ENCODE data around the gene SPSB3. TPM values are rescaled to one million over a fixed set of nuclear protein-coding genes. Genes with fewer than 3 reads are reported as not detected.
"Not testable (repeated sequence)": the region's sequence is repeated elsewhere in the genome, so short reads cannot be mapped to it uniquely, and the experiment has no call there.

The SPSB3 gene
- polyA plus RNA-seq, 2 donors = 69.1 to 126 TPM

GRCh38 chr16:1799263-1799662 is 16.9 kb upstream of the SPSB3 start:
- 75 to 81% methylated on average over 5 of the region's 5 CpGs for WGBS, 2 donors
- not testable (repeated sequence) for H3K4me1 ChIP-seq (ENCODE audit: control insufficient read depth in 2 of 2, insufficient read depth in 2 of 2, low read length in 1 of 2); H3K4me3 ChIP-seq (ENCODE audit: low read depth in 1 of 2, low read length in 2 of 2); H3K9me3 ChIP-seq (ENCODE audit: control insufficient read depth in 2 of 2, insufficient read depth in 1 of 2, low read depth in 1 of 2, low read length in 1 of 2); H3K27ac ChIP-seq (ENCODE audit: low read depth in 2 of 2, low read length in 1 of 2); H3K27me3 ChIP-seq (ENCODE audit: control insufficient read depth in 1 of 2, insufficient read depth in 2 of 2, low read length in 2 of 2); H3K36me3 ChIP-seq (ENCODE audit: control insufficient read depth in 2 of 2, insufficient read depth in 2 of 2, low read length in 1 of 2)

- Histone ChIP-seq H3K27ac (ENCODE audit: low read depth in 2 of 2, low read length in 1 of 2) (no peak overlapping the region), H3K4me1 (ENCODE audit: control insufficient read depth in 2 of 2, insufficient read depth in 2 of 2, low read length in 1 of 2) (no peaks in the 10 kb centered on the region), H3K27me3 (ENCODE audit: control insufficient read depth in 1 of 2, insufficient read depth in 2 of 2, low read length in 2 of 2) (no peaks in the 10 kb centered on the region), H3K9me3 (ENCODE audit: control insufficient read depth in 2 of 2, insufficient read depth in 1 of 2, low read depth in 1 of 2, low read length in 1 of 2) (peaks cover 0 to 5% of the 10 kb centered on the region in 2 donors), H3K36me3 (ENCODE audit: control insufficient read depth in 2 of 2, insufficient read depth in 2 of 2, low read length in 1 of 2) (peaks cover 0 to 16% of the 10 kb centered on the region in 2 donors), H3K4me3 (ENCODE audit: low read depth in 1 of 2, low read length in 2 of 2) (no peak overlapping the region)
- 74 to 87% methylated on average over 27 to 32 of the region's 32 CpGs for WGBS, 2 donors
Observed at GRCh38 chr16:1794908-1795666, 12.7 kb upstream of the SPSB3 start.

- H3K27ac ChIP-seq (ENCODE audit: low read depth in 2 of 2, low read length in 1 of 2) = no peak overlapping the region
- WGBS, 2 donors = 41 to 57% methylated on average over 18 of the region's 18 CpGs
Observed at GRCh38 chr16:1794221-1794871, 12.0 kb upstream of the SPSB3 start.

DNA sequence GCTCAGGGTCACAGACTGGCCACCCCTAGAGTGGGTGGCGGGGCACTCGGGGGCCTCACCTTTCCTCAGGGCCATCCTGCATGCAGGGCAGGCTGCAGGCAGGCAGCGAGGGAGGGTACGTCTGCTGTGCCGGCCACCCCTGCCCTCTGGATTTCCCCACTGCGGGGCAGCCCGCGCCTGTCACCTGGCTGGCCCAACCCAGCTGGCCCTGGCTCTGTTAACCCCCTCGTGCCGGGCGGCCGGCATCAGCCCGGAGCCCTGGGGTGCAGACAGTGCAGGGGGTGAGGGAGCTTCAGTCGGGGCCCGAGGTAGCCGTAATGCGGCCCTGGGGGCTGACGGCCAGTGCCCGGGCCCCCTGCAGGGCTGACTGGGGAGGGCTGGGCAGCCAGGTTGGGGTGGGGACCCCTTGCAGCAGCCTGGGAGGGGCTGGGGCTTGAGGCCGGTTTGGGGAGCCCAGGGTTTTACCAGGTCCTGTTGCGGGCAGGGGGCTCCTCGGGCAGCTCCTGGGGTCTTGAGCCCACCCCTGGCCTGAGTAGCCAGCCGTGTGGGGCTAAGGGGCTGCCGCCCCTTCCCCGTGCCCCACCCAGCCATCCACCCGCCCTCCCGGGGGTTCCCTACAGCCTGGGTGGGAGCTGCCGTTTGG is 11.3 kb upstream of the SPSB3 start, which contains the start of gene IGFALS:
IGFALS (minus strand) TSS at position 128 of the 643 bp plus-strand sequence; CDS start at position 75, 53 bp downstream.
- 45 to 50% methylated on average over 24 to 28 of the region's 28 CpGs for WGBS, 2 donors
- Histone ChIP-seq H3K9me3 (ENCODE audit: control insufficient read depth in 2 of 2, insufficient read depth in 1 of 2, low read depth in 1 of 2, low read length in 1 of 2) (peaks cover 0 to 4% of the 10 kb centered on the region in 2 donors), H3K27ac (ENCODE audit: low read depth in 2 of 2, low read length in 1 of 2) (no peak within 1 kb of the TSS), H3K4me1 (ENCODE audit: control insufficient read depth in 2 of 2, insufficient read depth in 2 of 2, low read length in 1 of 2) (peaks cover 0 to 6% of the 10 kb centered on the region in 2 donors), H3K36me3 (ENCODE audit: control insufficient read depth in 2 of 2, insufficient read depth in 2 of 2, low read length in 1 of 2) (peaks cover 0 to 25% of the 10 kb centered on the region in 2 donors), H3K27me3 (ENCODE audit: control insufficient read depth in 1 of 2, insufficient read depth in 2 of 2, low read length in 2 of 2) (no peaks in the 10 kb centered on the region), H3K4me3 (ENCODE audit: low read depth in 1 of 2, low read length in 2 of 2) (no peak within 1 kb of the TSS)

More at GRCh38 chr16:1794221-1794871, 12.0 kb upstream of the SPSB3 start:
- H3K4me1 ChIP-seq (ENCODE audit: control insufficient read depth in 2 of 2, insufficient read depth in 2 of 2, low read length in 1 of 2) = peaks cover 0 to 3% of the 10 kb centered on the region in 2 donors
- H3K27me3 ChIP-seq (ENCODE audit: control insufficient read depth in 1 of 2, insufficient read depth in 2 of 2, low read length in 2 of 2) = no peaks in the 10 kb centered on the region
- H3K4me3 ChIP-seq (ENCODE audit: low read depth in 1 of 2, low read length in 2 of 2) = no peak overlapping the region
- peaks cover 0 to 5% of the 10 kb centered on the region in 2 donors for H3K9me3 ChIP-seq (ENCODE audit: control insufficient read depth in 2 of 2, insufficient read depth in 1 of 2, low read depth in 1 of 2, low read length in 1 of 2)
- H3K36me3 ChIP-seq (ENCODE audit: control insufficient read depth in 2 of 2, insufficient read depth in 2 of 2, low read length in 1 of 2) = peaks cover 0 to 21% of the 10 kb centered on the region in 2 donors

GRCh38 chr16:1792836-1793577 is 10.6 kb upstream of the SPSB3 start:
- no peak overlapping the region for H3K4me3 ChIP-seq (ENCODE audit: low read depth in 1 of 2, low read length in 2 of 2)
- WGBS, 2 donors = 83 to 89% methylated on average over 27 to 33 of the region's 33 CpGs
- H3K36me3 ChIP-seq (ENCODE audit: control insufficient read depth in 2 of 2, insufficient read depth in 2 of 2, low read length in 1 of 2) = peaks cover 0 to 32% of the 10 kb centered on the region in 2 donors
- H3K4me1 ChIP-seq (ENCODE audit: control insufficient read depth in 2 of 2, insufficient read depth in 2 of 2, low read length in 1 of 2) = peaks cover 0 to 12% of the 10 kb centered on the region in 2 donors
- H3K27ac ChIP-seq (ENCODE audit: low read depth in 2 of 2, low read length in 1 of 2) = no peak overlapping the region
- no peaks in the 10 kb centered on the region for H3K27me3 ChIP-seq (ENCODE audit: control insufficient read depth in 1 of 2, insufficient read depth in 2 of 2, low read length in 2 of 2)
- peaks cover 0 to 1% of the 10 kb centered on the region in 2 donors for H3K9me3 ChIP-seq (ENCODE audit: control insufficient read depth in 2 of 2, insufficient read depth in 1 of 2, low read depth in 1 of 2, low read length in 1 of 2)

- H3K27ac ChIP-seq (ENCODE audit: low read depth in 2 of 2, low read length in 1 of 2) = no peak overlapping the region
- WGBS, 2 donors = 89 to 91% methylated on average over 50 to 59 of the region's 59 CpGs
- H3K4me1 ChIP-seq (ENCODE audit: control insufficient read depth in 2 of 2, insufficient read depth in 2 of 2, low read length in 1 of 2) = peaks cover 0 to 16% of the 10 kb centered on the region in 2 donors
- no peak overlapping the region for H3K4me3 ChIP-seq (ENCODE audit: low read depth in 1 of 2, low read length in 2 of 2)
- H3K9me3 ChIP-seq (ENCODE audit: control insufficient read depth in 2 of 2, insufficient read depth in 1 of 2, low read depth in 1 of 2, low read length in 1 of 2) = no peaks in the 10 kb centered on the region
- no peaks in the 10 kb centered on the region for H3K27me3 ChIP-seq (ENCODE audit: control insufficient read depth in 1 of 2, insufficient read depth in 2 of 2, low read length in 2 of 2)
- peaks cover 0 to 40% of the 10 kb centered on the region in 2 donors for H3K36me3 ChIP-seq (ENCODE audit: control insufficient read depth in 2 of 2, insufficient read depth in 2 of 2, low read length in 1 of 2)
Observed at GRCh38 chr16:1791943-1792812, 9.8 kb upstream of the SPSB3 start.

DNA sequence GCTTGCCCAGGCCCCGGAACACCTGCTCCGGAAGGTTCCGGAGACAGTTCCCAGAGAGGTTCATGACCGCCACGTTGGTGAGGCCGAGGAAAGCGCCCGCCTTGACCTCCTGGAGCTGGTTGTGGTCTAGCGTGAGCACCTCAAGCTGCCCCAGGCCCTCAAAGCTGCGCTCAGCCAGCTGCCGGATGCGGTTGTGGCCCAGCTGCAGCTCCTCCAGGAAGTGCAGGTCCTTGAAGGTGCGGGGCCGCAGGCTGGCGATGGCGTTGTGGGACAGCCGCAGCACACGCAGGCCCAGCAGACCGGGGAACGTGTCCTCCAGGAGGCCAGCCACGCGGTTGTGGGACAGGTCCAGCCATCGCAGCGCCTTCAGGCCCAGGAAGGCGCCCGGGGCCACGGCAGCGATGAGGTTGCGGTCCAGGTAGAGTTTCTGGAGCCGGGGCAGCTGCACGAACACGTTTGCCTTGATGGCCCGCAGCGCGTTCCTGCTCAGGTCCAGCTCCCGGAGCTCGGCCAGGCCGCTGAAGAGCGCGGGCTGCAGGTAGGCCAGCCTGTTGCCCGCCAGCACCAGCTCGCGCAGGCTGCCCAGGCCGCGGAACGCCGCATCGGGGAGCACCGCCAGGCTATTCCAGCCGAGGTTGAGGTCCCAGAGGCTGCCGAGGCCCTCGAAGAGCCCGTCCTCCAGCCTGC is 9.0 kb upstream of the SPSB3 start:
- Histone ChIP-seq H3K27ac (ENCODE audit: low read depth in 2 of 2, low read length in 1 of 2) (no peak overlapping the region), H3K27me3 (ENCODE audit: control insufficient read depth in 1 of 2, insufficient read depth in 2 of 2, low read length in 2 of 2) (no peaks in the 10 kb centered on the region), H3K4me1 (ENCODE audit: control insufficient read depth in 2 of 2, insufficient read depth in 2 of 2, low read length in 1 of 2) (peaks cover 0 to 17% of the 10 kb centered on the region in 2 donors), H3K4me3 (ENCODE audit: low read depth in 1 of 2, low read length in 2 of 2) (no peak overlapping the region), H3K9me3 (ENCODE audit: control insufficient read depth in 2 of 2, insufficient read depth in 1 of 2, low read depth in 1 of 2, low read length in 1 of 2) (no peaks in the 10 kb centered on the region), H3K36me3 (ENCODE audit: control insufficient read depth in 2 of 2, insufficient read depth in 2 of 2, low read length in 1 of 2) (peaks cover 0 to 46% of the 10 kb centered on the region in 2 donors)
- 93 to 95% methylated on average over 53 of the region's 53 CpGs for WGBS, 2 donors

DNA sequence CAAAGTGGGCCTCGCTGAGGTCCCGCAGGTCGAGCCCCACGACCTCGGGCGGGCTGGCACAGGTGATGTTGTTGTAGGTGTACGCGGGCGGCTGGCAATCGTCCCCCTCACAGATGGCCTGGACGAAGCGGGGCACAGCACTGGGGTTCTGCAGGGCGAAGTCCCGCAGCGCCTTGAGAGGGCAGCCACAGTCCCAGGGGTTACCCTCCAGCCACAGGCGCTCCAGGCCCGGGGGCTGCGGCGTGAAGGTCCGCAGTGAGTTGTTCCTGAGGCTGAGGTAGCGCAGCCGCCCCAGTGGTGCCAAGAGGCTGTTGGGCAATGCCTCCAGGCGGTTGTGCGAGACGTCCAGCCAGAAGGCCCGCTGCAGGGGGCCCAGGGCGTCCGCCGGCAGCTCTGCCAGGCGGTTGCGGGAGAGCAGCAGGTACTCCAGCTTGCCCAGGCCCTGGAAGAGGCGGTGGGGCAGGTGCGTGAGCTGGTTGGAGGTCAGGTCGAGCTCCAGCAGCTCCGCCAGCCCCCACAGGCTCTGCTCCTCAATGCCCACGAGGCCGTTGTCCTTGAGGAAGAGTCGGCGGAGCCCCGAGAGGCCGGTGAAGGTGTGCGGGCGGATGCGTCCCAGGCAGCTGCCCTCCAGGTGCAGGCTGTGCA is 8.4 kb upstream of the SPSB3 start:
- no peak overlapping the region for H3K27ac ChIP-seq (ENCODE audit: low read depth in 2 of 2, low read length in 1 of 2)
- H3K4me1 ChIP-seq (ENCODE audit: control insufficient read depth in 2 of 2, insufficient read depth in 2 of 2, low read length in 1 of 2) = peaks cover 0 to 17% of the 10 kb centered on the region in 2 donors
- H3K9me3 ChIP-seq (ENCODE audit: control insufficient read depth in 2 of 2, insufficient read depth in 1 of 2, low read depth in 1 of 2, low read length in 1 of 2) = no peaks in the 10 kb centered on the region
- no peak overlapping the region for H3K4me3 ChIP-seq (ENCODE audit: low read depth in 1 of 2, low read length in 2 of 2)
- H3K36me3 ChIP-seq (ENCODE audit: control insufficient read depth in 2 of 2, insufficient read depth in 2 of 2, low read length in 1 of 2) = peaks cover 0 to 52% of the 10 kb centered on the region in 2 donors
- H3K27me3 ChIP-seq (ENCODE audit: control insufficient read depth in 1 of 2, insufficient read depth in 2 of 2, low read length in 2 of 2) = no peaks in the 10 kb centered on the region
- WGBS, 2 donors = 94 to 95% methylated on average over 40 to 44 of the region's 44 CpGs

Measured in esophagus (tissue), 2 donors.